ENCODE measurements around the gene BHMT2.

BHMT2 gene

GRCh38 chr5:79069488-79070349, at the start of gene BHMT2, which contains the start of gene DMGDH:
Gene BHMT2 (plus strand): TSS chr5:79069767. CDS start chr5:79069783, 16 bp downstream.
Gene DMGDH (minus strand): TSS chr5:79069674. CDS start chr5:79069620, 54 bp downstream.
- DNase-seq, result no peak

- peak; percentile 13 for DNase-seq
These were observed 48.6 kb upstream of the BHMT2 start for GRCh38 chr5:79020861-79021561.

GRCh38 chr5:79021753-79022152, 47.8 kb upstream of the BHMT2 start:
- no peak for DNase-seq

GRCh38 chr5:79022771-79023170, 46.8 kb upstream of the BHMT2 start:
- DNase-seq, result no peak

GRCh38 chr5:79023348-79023747, 46.2 kb upstream of the BHMT2 start:
- no peak for DNase-seq

GRCh38 chr5:79023947-79024346, 45.6 kb upstream of the BHMT2 start:
- no peak for DNase-seq

- peak; percentile 29 for DNase-seq
These were observed 44.5 kb upstream of the BHMT2 start for GRCh38 chr5:79025054-79025472.

- DNase-seq, result no peak
These were observed 38.7 kb upstream of the BHMT2 start for GRCh38 chr5:79030663-79031484.

GRCh38 chr5:79031485-79031867, 38.1 kb upstream of the BHMT2 start:
- no peak for DNase-seq

- DNase-seq, result no peak
These were observed 37.4 kb upstream of the BHMT2 start for GRCh38 chr5:79032031-79032695.

- no peak for DNase-seq
These were observed 36.8 kb upstream of the BHMT2 start for GRCh38 chr5:79032782-79033181.

GRCh38 chr5:79035237-79035636, 34.3 kb upstream of the BHMT2 start:
- no peak for DNase-seq

- no peak for DNase-seq
These were observed 32.8 kb upstream of the BHMT2 start for GRCh38 chr5:79036769-79037168.

- no peak for DNase-seq
These were observed 27.4 kb upstream of the BHMT2 start for GRCh38 chr5:79042188-79042587.

- no peak for DNase-seq
These were observed 22.4 kb upstream of the BHMT2 start for GRCh38 chr5:79047199-79047598.

- no peak for DNase-seq
These were observed 21.1 kb upstream of the BHMT2 start for GRCh38 chr5:79048437-79048836.

- DNase-seq, result no peak
These were observed 19.1 kb upstream of the BHMT2 start for GRCh38 chr5:79050498-79050897.

GRCh38 chr5:79053321-79053720, 16.2 kb upstream of the BHMT2 start:
- no peak for DNase-seq

- DNase-seq, result no peak
These were observed 14.6 kb upstream of the BHMT2 start for GRCh38 chr5:79055017-79055416.

GRCh38 chr5:79056847-79057246, 12.7 kb upstream of the BHMT2 start:
- no peak for DNase-seq

- no peak for DNase-seq
These were observed 9.9 kb upstream of the BHMT2 start for GRCh38 chr5:79059674-79060073.

GRCh38 chr5:79062436-79062835, 7.1 kb upstream of the BHMT2 start:
- no peak for DNase-seq

- no peak for DNase-seq
These were observed 742 bp downstream of the BHMT2 start for GRCh38 chr5:79070350-79070667.

All from NCI-H1092 treated with DMSO at 0.1 percent for 48 hours (cell line).